HepG2 (cell line): ENCODE measurements around the gene YIPF3. TPM values are rescaled to one million over a fixed set of nuclear protein-coding genes. Genes with fewer than 3 reads are reported as not detected.
"Not testable (repeated sequence)": the region's sequence is repeated elsewhere in the genome, so short reads cannot be mapped to it uniquely, and the experiment has no call there.

ENCODE experiments used
- ATAC-seq: fragments of 200-7000 bp; cut with Tn5 transposase; 3 replicates; pipeline ENCODE4 v1.9.1; 2020; ENCODE audit warnings: mild to moderate bottlenecking, moderate library complexity
- BruUV-seq: library from RNA; stranded (reverse); fragments of 400-500 nt; replicated peaks from 2 replicates; lab custom pipeline; 2021; lab: Mats Ljungman, UMichigan
- CTCF ChIA-PET: fragments of 300-600 bp; formaldehyde crosslinking; extraction: SDS; loops from one replicate; lab custom pipeline; 2021; ENCODE audit warnings: low total read pairs, inconsistent platforms, low intra/inter-chr PET ratio; lab: Yijun Ruan, JAX
- POLR2A ChIA-PET: fragments of 350-600 bp; sonication (Branson Sonifier 250); formaldehyde crosslinking; loops from one replicate; lab custom pipeline; 2020; ENCODE audit warnings: antibody characterized with exemption, inconsistent platforms; lab: Yijun Ruan, JAX
- DNase-seq: peaks from one replicate; pipeline ENCODE4 v3.0.0-alpha.2; 2015; ENCODE audit warnings: low spot score
- FAIRE-seq: peaks from 3 replicates; lab custom pipeline; 2011; peaks lifted over from hg19 to GRCh38; lab: Jason Lieb, UNC
- H2AFZ ChIP-seq: one replicate; pipeline ENCODE4 v1.6.1; 2011; ENCODE audit warnings: low read length, inconsistent platforms
- H3K27ac ChIP-seq: fragments of 300-600 bp; 3 replicates; pipeline ENCODE4 v1.8.0; 2011; ENCODE audit warnings: mixed run types, mild to moderate bottlenecking, mixed read lengths, low read length, inconsistent platforms; ENCODE audit not compliant: insufficient read depth; ENCODE audit errors: extremely low read length
- H3K27me3 ChIP-seq, 2 experiments: fragments of 200-600 bp in 1 of 2; 2 replicates in 1 of 2; 3 replicates in 1 of 2; pipeline versions ENCODE4 v1.6.0 to v1.8.0; 2011; ENCODE audit warnings: low read length in 2 of 2, mild to moderate bottlenecking in 2 of 2, moderate library complexity in 2 of 2, inconsistent platforms in 1 of 2; ENCODE audit not compliant: insufficient read depth in 2 of 2, control insufficient read depth in 1 of 2
- H3K36me3 ChIP-seq, 2 experiments: fragments of 200-600 bp in 1 of 2; replicated peaks in 1 of 2; 2 replicates in 1 of 2; 3 replicates in 1 of 2; pipeline versions ENCODE4 v1.5.1 to v1.8.0; 2011; ENCODE audit warnings: low read length in 2 of 2, inconsistent platforms in 1 of 2; ENCODE audit not compliant: insufficient read depth in 2 of 2, control insufficient read depth in 1 of 2
- H3K4me1 ChIP-seq: 2 replicates; pipeline ENCODE4 v1.5.1; 2012; ENCODE audit warnings: low read length, inconsistent platforms; ENCODE audit not compliant: insufficient read depth
- H3K4me2 ChIP-seq: 2 replicates; pipeline ENCODE4 v1.6.0; 2011; ENCODE audit warnings: low read depth, low read length, inconsistent platforms
- H3K4me3 ChIP-seq, 3 experiments: fragments of 200-600 bp in 1 of 3; sonication (generic), shearing (Covaris generic) in 1 of 3; replicated peaks in 1 of 3; 2 replicates each; pipeline ENCODE4 v1.5.1; 2011 to 2016; ENCODE audit warnings: low read length in 3 of 3, inconsistent platforms in 2 of 3, low read depth in 2 of 3, mild to moderate bottlenecking in 2 of 3, control low read depth in 1 of 3, mixed read lengths in 1 of 3; ENCODE audit not compliant: insufficient read depth in 1 of 3
- H3K79me2 ChIP-seq: one replicate; pipeline ENCODE4 v1.6.1; 2011; ENCODE audit warnings: low read length, inconsistent platforms; ENCODE audit not compliant: insufficient read depth
- H3K9ac ChIP-seq: 2 replicates; pipeline ENCODE4 v1.6.0; 2011; ENCODE audit warnings: mild to moderate bottlenecking, low read depth, low read length, inconsistent platforms; ENCODE audit not compliant: insufficient read depth
- H3K9me3 ChIP-seq: 2 replicates; pipeline ENCODE4 v1.5.1; 2012; ENCODE audit warnings: mild to moderate bottlenecking, low read length
- H4K20me1 ChIP-seq: 2 replicates; pipeline ENCODE4 v1.6.0; 2011; ENCODE audit warnings: inconsistent platforms, mild to moderate bottlenecking, low read length, moderate library complexity; ENCODE audit not compliant: insufficient read depth
- JUNB ChIP-seq: sonication (generic); formaldehyde crosslinking; IDR thresholded peaks from 2 replicates; pipeline ENCODE4 v1.8.0; 2022; ENCODE audit warnings: missing genetic modification reagents, mild to moderate bottlenecking, borderline replicate concordance
- KLF11 ChIP-seq: IDR thresholded peaks from 2 replicates; pipeline ENCODE4 v1.6.1; 2016; ENCODE audit warnings: missing compliant biosample characterization
- NR0B2 ChIP-seq: sonication (generic); formaldehyde crosslinking; IDR thresholded peaks from 2 replicates; pipeline ENCODE4 v1.4.0; 2020; ENCODE audit warnings: mild to moderate bottlenecking, missing genetic modification reagents
- STAT6 ChIP-seq: sonication (generic); formaldehyde crosslinking; IDR thresholded peaks from 2 replicates; pipeline ENCODE4 v1.4.0; 2020; ENCODE audit warnings: missing genetic modification reagents, mild to moderate bottlenecking, borderline replicate concordance
- TBX2 ChIP-seq: sonication (generic); formaldehyde crosslinking; IDR thresholded peaks from 2 replicates; pipeline ENCODE4 v1.5.0; 2020; ENCODE audit warnings: missing genetic modification reagents, mild to moderate bottlenecking, borderline replicate concordance
- THAP7 ChIP-seq: sonication (generic); formaldehyde crosslinking; IDR thresholded peaks from 2 replicates; pipeline ENCODE4 v1.8.1; 2023; ENCODE audit warnings: mild to moderate bottlenecking, missing genetic modification reagents
- ZBTB38 ChIP-seq: sonication (generic); formaldehyde crosslinking; IDR thresholded peaks from 2 replicates; pipeline ENCODE4 v1.5.1; 2020; ENCODE audit warnings: mild to moderate bottlenecking, missing genetic modification reagents
- ZNF101 ChIP-seq: sonication (generic); formaldehyde crosslinking; IDR thresholded peaks from 2 replicates; pipeline ENCODE4 v1.4.0; 2020; ENCODE audit warnings: mild to moderate bottlenecking, low read depth, missing genetic modification reagents, borderline replicate concordance
- ZNF121 ChIP-seq: sonication (generic); formaldehyde crosslinking; IDR thresholded peaks from 2 replicates; pipeline ENCODE4 v1.5.0; 2020; ENCODE audit warnings: mild to moderate bottlenecking, missing genetic modification reagents
- ZNF781 ChIP-seq: sonication (generic); formaldehyde crosslinking; IDR thresholded peaks from 2 replicates; pipeline ENCODE4 v1.5.1; 2020; ENCODE audit warnings: borderline replicate concordance, mild to moderate bottlenecking, missing genetic modification reagents; ENCODE audit errors: not compliant biosample characterization
- ZNF891 ChIP-seq: sonication (generic); formaldehyde crosslinking; IDR thresholded peaks from 2 replicates; pipeline ENCODE4 v1.5.0; 2020; ENCODE audit warnings: mild to moderate bottlenecking, missing genetic modification reagents
- WGBS: methylation state at CpG from one replicate; pipeline ENCODE4 v1.1.6; 2017; ENCODE audit warnings: low lambda C conversion rate; 5-methylcytosine and 5-hydroxymethylcytosine counted together
- in situ Hi-C: cut with HindIII; loops from 2 replicates; pipeline ENCODE4 v1.10.0; 2017; ENCODE audit warnings: low pct_unique_long_range_greater_than_20kb; ENCODE audit not compliant: extremely low pct_ligation_motif_present
- intact Hi-C: fragments of 100-400 bp; cut with micrococcal nuclease; formaldehyde crosslinking; loops from one replicate; pipeline ENCODE4 v1.10.0; 2022; ENCODE audit not compliant: unreplicated experiment
- polyA plus RNA-seq, 8 experiments: library from polyadenylated mRNA; depleted of rRNA in 3 of 8; stranded (reverse) in 7 of 8; unstranded in 1 of 8; fragments of >200 nt; fragmentation: Illumina TruSeq in 4 of 8; extraction: Trizol in 4 of 8; gene quantifications; 2 replicates each; pipeline versions ENCODE4 v1.2.1 to v1.2.3, GENCODE V29; 2011 to 2016; ENCODE audit warnings: low read depth in 4 of 8, missing spikeins in 1 of 8, mixed read lengths in 1 of 8; ENCODE audit not compliant: insufficient read depth in 1 of 8
- total RNA-seq, 5 experiments: library from RNA; depleted of rRNA; stranded (reverse); fragments of >200 nt; fragmentation: Illumina TruSeq; extraction: Trizol; gene quantifications; 2 replicates each; pipeline ENCODE4 v1.2.3, GENCODE V29; 2016; ENCODE audit warnings: low read depth in 1 of 5

The YIPF3 gene
- total and polyA plus RNA-seq, 2 of the 13 experiments (the other 11 are each of a cell fraction or from before 2014, with no cell fraction given) = 107 to 206 TPM

GRCh38 chr6:43498291-43498690 lies 18.4 kb downstream of the YIPF3 start:
- H3K9me3 ChIP-seq, DNase-seq, BruUV-seq, CTCF ChIA-PET, H3K4me3 ChIP-seq, H4K20me1 ChIP-seq, FAIRE-seq, H3K27me3 ChIP-seq, ATAC-seq, H3K9ac ChIP-seq, H3K4me2 ChIP-seq: not testable (repeated sequence)
- POLR2A ChIA-PET = interaction anchor here (1.2 to 1.6 kb wide), 2 partner anchors 12 to 42 kb away, joined by 3 to 5 read pairs; partner anchors contain the start of gene LRRC73
- Histone ChIP-seq H3K4me1 (peaks cover 22% of the 10 kb centered on the region), H3K27ac (peak overlapping the region; percentile 60), H3K36me3 (peaks cover 39 to 55% of the 10 kb centered on the region in 2 experiments)
- in situ Hi-C loops = loop anchor here (5.0 kb wide), 1 partner anchor 236 kb away; no protein-coding TSS in a partner anchor
- intact Hi-C loops = loop anchor here (5.0 to 10.0 kb wide), 2 partner anchors 63 to 131 kb away; partner anchors contain the start of gene ZNF318
- 93% methylated on average over 5 of the region's 5 CpGs for WGBS
- TF ChIP-seq ZNF121 (CRISPR knock-in tag) = peak; percentile 77
- TF ChIP-seq, all 625 proteins: peak for 1; not testable (repeated sequence) for 624
- H3K79me2 ChIP-seq = peaks cover 15% of the 10 kb centered on the region
- not testable (repeated sequence) for H2AFZ ChIP-seq

- no peak overlapping the region for H3K4me2 ChIP-seq
- ChIA-PET CTCF (interaction anchor here (3.5 kb wide), 1 partner anchor 43 kb away, joined by 53 read pairs; the partner anchor contains the start of gene DLK2), POLR2A (no interaction called here)
- H2AFZ ChIP-seq = no peak overlapping the region
- peaks cover 34 to 49% of the 10 kb centered on the region in 2 experiments for H3K36me3 ChIP-seq
- BruUV-seq = no TSS peak
- no peaks in the 10 kb centered on the region for H3K9me3 ChIP-seq
- H3K4me1 ChIP-seq = peaks cover 22% of the 10 kb centered on the region
- in situ Hi-C loops = loop anchor here (5.0 kb wide), 1 partner anchor 235 kb away; no protein-coding TSS in a partner anchor
- peaks cover 21% of the 10 kb centered on the region for H3K79me2 ChIP-seq
- ATAC-seq = no peak
- H3K9ac ChIP-seq = no peak overlapping the region
- DNase-seq = no peak
- no peak overlapping the region for H3K4me3 ChIP-seq
- 97% methylated on average over 12 of the region's 12 CpGs for WGBS
- H3K27me3 ChIP-seq = no peaks in the 10 kb centered on the region
- FAIRE-seq = no peak
- intact Hi-C loops = loop anchor here (5.0 to 10.0 kb wide), 2 partner anchors 63 to 130 kb away; partner anchors contain the start of gene ZNF318
- no peaks in the 10 kb centered on the region for H4K20me1 ChIP-seq
- H3K27ac ChIP-seq = no peak overlapping the region
- TF ChIP-seq THAP7 (CRISPR knock-in tag) = no peak
- TF ChIP-seq TBX2 (CRISPR knock-in tag) = 0 out of 2 replicates have a peak, but pooled peaks have one; percentile 13
- TF ChIP-seq JUNB (CRISPR knock-in tag) = no peak
- TF ChIP-seq ZNF101 (CRISPR knock-in tag) = no peak
- TF ChIP-seq ZNF781 (CRISPR knock-in tag) = no peak
- no peak for TF ChIP-seq STAT6 (CRISPR knock-in tag)
- no peak for TF ChIP-seq ZNF891 (CRISPR knock-in tag)
- 0 out of 2 replicates have a peak, but pooled peaks have one; percentile 33 for TF ChIP-seq ZBTB38 (CRISPR knock-in tag)
- no peak for TF ChIP-seq KLF11 (CRISPR knock-in tag)
- no peak for TF ChIP-seq NR0B2 (CRISPR knock-in tag)
These were observed 19.0 kb downstream of the YIPF3 start for GRCh38 chr6:43497689-43498088.
